Pons (tissue), 1 donor: ENCODE data around the gene CADM1.

ENCODE experiments used
- DNase-seq: peaks from one replicate; pipeline ENCODE4 v3.0.0-alpha.2; 2016; ENCODE audit warnings: low spot score

The CADM1 gene

DNA sequence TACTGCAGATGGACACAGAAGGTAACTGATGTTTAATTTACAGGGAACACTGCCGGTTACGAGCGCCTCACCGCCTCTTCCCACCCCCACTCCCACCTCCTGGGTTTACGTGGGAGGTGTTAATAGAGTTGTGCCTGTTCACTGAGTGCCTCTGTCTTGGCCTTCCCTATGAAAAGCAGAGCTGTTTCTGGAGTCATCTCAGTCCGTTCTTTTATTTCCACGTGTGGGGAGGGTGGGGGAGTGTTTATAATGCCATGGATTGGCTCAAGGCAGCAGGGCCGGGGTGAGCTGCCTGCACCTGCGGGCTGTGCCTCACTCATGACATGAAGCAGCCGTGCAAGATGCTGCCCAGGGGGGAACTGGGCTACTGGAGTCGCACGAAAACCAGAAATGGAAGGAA, 322.7 kb downstream of the CADM1 start:
- no peak for DNase-seq

DNA sequence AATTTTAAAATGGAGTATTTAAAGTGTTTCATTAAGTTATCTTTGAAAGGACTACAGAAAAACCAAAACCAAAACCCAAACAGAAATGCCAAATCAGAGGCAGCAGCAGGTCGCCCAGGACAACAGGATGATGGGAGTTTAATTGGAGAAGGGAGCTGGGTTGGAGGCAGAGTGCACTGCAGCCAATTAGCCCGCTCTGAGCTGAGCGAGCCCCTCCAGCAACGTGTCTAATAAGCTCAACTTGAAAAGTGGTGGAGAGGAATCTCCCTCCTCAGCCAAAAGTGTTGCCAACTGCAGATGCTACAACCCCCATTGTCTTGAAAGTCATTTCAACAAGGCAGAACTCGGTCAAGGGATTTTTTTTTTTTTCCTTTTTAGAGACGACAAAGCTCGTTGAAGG, 323.9 kb downstream of the CADM1 start:
- DNase-seq = no peak

GRCh38 chr11:115179636-115180035, 324.6 kb downstream of the CADM1 start:
- no peak for DNase-seq

DNA sequence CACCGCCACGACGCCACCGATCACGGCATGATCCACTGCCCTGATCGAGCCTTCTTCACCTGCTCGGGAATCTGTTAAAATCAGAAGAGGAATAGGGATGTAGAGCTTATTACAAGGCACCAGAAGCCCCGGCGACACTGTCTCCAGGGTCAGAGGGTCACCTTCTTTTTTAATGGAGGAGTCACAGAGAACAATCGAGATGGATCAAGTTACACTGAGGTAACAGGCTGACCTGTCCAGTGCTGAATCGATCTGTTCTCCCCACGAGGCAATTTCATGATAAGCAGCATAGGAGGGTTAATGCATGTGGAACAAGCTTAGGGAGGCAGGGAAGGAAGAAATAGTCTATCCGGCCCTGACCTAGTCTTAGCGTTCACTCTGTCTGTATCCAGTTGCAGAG, 325.5 kb downstream of the CADM1 start:
- no peak for DNase-seq

GRCh38 chr11:115173136-115173535, 331.1 kb downstream of the CADM1 start:
- DNase-seq = no peak

DNA sequence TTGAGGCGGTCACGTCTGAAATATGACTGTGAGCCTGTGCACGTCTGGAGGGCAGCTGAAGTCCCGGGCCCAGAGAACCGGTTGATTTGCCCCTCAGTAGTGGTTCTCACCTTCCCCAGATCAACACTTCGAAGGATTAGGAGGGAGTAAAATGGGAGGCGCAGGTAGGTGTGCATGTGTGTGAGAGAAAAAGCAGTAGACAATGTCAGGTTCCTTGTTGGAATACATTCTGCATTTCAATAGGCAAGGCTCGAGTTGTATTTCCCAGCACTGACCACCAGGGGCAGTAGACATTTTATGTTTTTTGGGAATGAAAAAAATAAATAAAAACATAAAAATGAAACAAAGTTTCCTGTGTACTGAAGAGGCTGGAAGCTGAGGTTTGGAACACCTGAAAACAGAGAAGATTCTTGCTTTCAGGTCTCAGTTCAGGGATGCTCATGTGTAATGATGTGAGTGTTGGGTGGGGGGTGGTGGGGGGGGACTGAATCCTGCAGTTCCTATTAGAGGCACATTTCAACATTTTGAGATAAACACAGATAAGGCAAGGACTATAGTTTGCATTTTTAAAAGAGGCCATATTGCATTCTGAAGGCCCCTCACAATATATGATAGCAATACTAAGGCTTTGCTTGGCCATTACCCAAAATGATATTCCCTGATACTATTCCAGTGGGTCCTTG, 333.9 kb downstream of the CADM1 start:
- DNase-seq = no peak

- no peak for DNase-seq
Observed at GRCh38 chr11:115169251-115169650, 335.0 kb downstream of the CADM1 start.

GRCh38 chr11:115168686-115169085, 335.5 kb downstream of the CADM1 start:
- no peak for DNase-seq

- no peak for DNase-seq
Observed at GRCh38 chr11:115168229-115168671, 336.0 kb downstream of the CADM1 start.

- no peak for DNase-seq
Observed at GRCh38 chr11:115167456-115167855, 336.8 kb downstream of the CADM1 start.

- DNase-seq = no peak
Observed at GRCh38 chr11:115166820-115167219, 337.4 kb downstream of the CADM1 start.

GRCh38 chr11:115164774-115165173, 339.4 kb downstream of the CADM1 start:
- no peak for DNase-seq

- DNase-seq = no peak
Observed at GRCh38 chr11:115162919-115163318, 341.3 kb downstream of the CADM1 start.

- DNase-seq = no peak
Observed at GRCh38 chr11:115161876-115162275, 342.3 kb downstream of the CADM1 start.

DNA sequence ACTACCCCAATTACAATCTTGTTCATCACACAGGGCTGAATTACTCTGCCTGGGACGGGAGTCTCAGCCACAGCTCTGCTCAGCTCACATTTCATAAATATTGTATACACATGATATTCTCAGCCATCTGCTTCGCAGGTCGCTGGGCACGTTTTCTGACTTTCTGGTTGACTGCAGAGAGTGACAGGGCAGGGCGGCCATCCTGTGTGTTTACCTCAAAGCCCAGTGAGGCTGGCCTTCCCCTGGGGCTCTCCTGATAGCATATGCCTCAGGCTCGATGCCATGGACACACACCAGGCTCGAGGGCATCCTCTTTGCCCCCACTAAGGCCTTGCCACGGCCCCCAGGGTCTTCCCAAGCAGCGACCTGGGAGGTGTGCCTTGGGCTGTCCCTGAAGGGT, 345.0 kb downstream of the CADM1 start:
- DNase-seq = no peak

DNA sequence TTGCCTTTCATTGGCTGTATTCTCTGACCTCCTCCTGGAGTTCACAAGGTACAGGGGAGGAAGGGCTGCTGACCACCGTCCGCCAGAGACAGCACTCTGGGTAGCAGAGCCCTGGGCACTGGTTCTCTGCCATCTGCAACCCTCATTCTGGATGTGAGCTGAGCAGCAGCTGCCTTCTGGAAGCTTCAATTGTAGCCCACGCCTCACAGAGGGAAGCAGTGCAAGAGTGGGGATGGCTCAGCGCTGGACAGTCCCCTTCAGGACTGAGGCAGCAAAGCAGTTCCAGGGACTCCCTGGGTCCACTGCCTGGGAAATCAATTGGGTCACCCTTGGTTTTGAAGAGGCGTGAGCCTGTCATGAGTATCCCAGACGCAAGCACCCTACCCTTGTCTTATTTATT, 346.2 kb downstream of the CADM1 start:
- DNase-seq = no peak

DNA sequence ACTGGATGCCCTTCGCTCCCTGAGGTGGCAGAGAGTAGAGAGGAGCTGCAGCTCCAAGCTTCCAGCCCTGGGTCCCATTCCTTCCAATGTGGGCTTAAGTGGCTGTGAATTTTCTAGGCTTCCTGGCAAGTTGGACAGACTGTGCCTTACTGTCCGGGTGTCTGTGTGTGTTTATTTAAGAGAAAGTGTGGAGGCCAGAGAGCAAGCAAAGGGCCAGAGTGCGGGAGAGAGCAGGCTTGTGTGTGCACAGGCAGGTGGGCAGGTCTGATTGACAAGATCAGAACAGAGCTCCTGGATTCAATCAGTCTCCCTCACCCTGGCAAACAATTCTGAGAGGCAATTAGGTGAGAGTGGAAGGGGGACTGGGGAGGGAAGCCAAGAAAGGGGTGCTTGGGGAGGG, 347.0 kb downstream of the CADM1 start:
- DNase-seq = no peak

DNA sequence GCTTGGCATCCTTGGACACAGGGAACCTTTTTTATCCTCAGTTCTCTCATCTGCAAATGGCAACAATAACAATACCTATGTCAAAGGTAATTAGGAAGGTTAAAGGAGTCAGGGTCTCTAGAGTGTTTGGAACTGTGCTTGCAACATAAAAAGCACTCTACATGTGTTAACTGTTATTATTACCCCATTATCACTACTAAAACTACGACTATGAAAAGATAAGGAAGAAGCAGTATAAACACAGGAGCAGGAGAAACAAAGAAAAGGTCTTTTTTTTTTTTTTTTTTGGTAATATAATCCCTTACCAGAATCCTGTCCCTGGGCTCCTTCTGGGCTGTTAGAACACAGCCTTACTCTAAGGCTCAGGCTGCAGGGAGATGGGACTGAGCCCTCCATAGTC, 348.2 kb downstream of the CADM1 start:
- DNase-seq = no peak

DNA sequence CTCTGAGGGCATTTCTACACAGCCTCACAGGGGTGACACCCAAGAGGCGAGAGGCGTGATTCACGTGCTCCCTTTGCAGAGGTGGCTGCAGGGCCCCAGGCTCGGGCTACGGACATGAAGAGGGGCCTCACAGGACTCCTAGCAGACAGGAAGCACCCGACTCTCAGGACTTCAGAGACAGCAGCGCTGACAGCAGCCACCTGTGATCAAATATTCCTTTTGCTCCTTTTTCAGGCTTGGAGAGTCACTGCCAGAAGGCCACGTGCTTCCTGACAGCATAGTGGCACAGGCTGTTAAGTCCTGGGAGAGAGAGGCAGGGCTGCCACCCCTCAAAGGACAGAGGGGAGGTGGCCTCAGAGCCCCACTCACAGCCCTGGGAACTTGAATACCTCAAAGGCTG, 348.9 kb downstream of the CADM1 start:
- DNase-seq = no peak

DNA sequence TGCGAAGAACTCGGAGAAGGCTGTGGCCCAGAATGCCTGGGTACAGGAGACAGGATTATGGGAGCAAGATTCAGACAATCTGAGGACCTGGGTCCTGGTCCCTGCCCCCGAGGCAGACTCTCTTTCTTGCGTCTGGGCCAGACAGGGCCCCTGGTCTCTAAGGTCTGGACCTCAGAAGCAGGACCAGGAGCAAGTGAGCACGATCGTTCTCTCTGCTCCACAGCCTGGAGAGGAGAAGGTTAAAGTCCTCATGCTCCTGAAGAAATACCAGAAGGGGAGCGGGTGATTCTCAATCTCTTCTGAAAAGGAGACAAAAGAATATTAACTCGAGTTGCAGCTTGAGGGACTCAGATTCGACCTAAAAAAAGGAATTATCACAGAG, 349.9 kb downstream of the CADM1 start:
- DNase-seq = no peak

DNA sequence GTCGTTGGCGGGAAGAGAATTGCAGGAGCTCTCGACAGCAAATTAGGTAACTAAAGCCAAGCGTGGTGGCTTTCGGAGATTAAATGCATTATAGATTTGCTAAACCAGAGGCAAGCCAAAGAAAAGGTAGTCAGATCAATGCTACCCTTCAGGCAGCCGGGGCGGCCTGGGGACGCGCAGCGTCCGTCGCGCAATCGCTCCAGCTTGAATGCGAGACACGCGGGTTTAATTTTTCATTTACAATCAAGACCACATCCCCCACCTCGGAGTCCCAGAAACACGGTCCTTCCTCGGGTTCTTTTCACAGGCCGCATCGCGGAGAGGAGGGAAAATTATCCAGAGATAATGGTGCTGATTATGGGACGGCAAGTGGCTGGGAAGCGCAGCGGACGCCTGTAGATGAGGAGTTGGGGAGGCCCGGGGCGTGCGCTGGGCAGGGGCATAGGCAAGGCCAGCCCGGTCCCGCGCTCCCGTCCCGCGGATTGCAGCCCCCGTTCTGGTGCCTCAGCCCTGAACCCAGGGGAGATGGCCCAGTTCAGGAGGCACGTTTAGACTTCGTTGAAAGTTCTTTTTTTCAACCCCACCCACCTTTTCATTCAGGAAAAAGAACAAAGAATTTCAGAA, 350.4 kb downstream of the CADM1 start:
- no peak for DNase-seq

GRCh38 chr11:115153135-115153534, 351.1 kb downstream of the CADM1 start:
- no peak for DNase-seq

DNA sequence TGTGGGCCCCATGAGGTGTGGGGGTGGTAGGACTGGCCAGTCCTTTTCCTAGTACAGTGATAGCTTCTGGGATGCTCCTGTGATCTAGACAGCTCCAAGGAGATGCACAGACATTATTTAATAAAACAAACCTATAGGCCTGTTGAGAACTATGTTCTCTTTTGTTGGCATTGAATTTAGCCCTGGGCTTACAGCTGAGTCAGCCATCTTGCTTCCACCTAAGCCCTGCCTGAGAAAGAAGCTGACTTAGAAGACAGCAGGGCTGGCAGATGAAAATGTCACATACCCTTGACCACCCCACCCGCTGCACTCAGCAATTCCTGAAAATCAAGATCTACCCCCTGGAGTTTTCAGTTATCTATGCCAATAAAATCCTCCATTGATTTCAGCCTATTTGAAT, 353.2 kb downstream of the CADM1 start:
- DNase-seq = no peak

DNA sequence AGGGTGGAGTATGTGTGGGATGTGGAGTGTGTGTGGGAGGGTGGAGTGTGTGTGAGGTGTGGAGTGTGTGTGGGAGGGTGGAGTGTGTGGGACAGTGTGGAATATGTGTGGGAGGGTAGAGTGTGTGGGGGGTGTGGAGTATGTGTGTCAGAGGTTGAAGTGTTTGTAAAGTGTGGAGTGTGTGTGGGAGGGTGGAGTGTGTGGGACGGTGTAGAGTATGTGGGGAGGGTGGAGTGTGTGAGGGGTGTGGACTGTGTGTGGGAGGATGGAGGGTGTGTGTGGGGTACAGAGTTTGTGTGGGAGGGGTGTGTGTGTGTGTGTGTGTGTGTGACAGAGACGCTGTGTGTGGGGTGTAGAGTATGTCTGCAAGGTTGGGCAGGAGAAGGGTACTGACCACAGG, 355.5 kb downstream of the CADM1 start:
- no peak for DNase-seq
